Adrenal gland (tissue), 12 donors: ENCODE data around the gene TANC1. TPM values are rescaled to one million over a fixed set of nuclear protein-coding genes. Genes with fewer than 3 reads are reported as not detected.

Source experiments
- DNase-seq, 7 donors: peaks; one replicate each; pipeline ENCODE4 v3.0.0-alpha.2; 2019 to 2020
- H3K27ac ChIP-seq, 5 donors: fragments of 200-600 bp; sonication (generic) in 4 of 5; 1 replicate in 3 of 5; 2 replicates in 2 of 5; pipeline versions ENCODE4 v1.5.1 to v1.8.0; 2016 to 2020; ENCODE audit warnings: mild to moderate bottlenecking in 1 of 5
- H3K27me3 ChIP-seq: fragments of 200-600 bp; 2 replicates; pipeline ENCODE4 v1.8.0; 2021
- H3K36me3 ChIP-seq, 2 donors: fragments of 200-600 bp; replicated peaks in 1 of 2; 1 replicate in 1 of 2; 2 replicates in 1 of 2; pipeline versions ENCODE4 v1.5.1 to v1.8.0; 2018 to 2022
- H3K4me1 ChIP-seq, 2 donors: fragments of 200-600 bp; replicated peaks in 1 of 2; 1 replicate in 1 of 2; 2 replicates in 1 of 2; pipeline versions ENCODE4 v1.5.1 to v1.8.0; 2018 to 2021
- H3K4me3 ChIP-seq, 4 donors: fragments of 200-600 bp; sonication (generic) in 3 of 4; one replicate each; pipeline ENCODE4 v1.5.1; 2016 to 2018
- H3K9me3 ChIP-seq, 3 donors: fragments of 200-600 bp; sonication (generic) in 1 of 3; replicated peaks in 1 of 3; 1 replicate in 2 of 3; 2 replicates in 1 of 3; pipeline versions ENCODE4 v1.5.1 to v1.8.0; 2016 to 2021
- CTCF ChIP-seq, 6 experiments: fragments of 450-650 bp in 4 of 6; fragments of 200-600 bp in 2 of 6; sonication (generic) in 1 of 6; IDR thresholded peaks; 1 replicate in 5 of 6; 2 replicates in 1 of 6; pipeline versions ENCODE4 v1.5.1 to v1.8.0; 2016 to 2021; ENCODE audit warnings: antibody characterized with exemption in 6 of 6, mild to moderate bottlenecking in 2 of 6, moderate library complexity in 1 of 6
- POLR2A ChIP-seq, 2 donors: fragments of 450-650 bp; IDR thresholded peaks; one replicate each; pipeline ENCODE4 v1.6.1; 2017; ENCODE audit warnings: antibody characterized with exemption in 2 of 2, mild to moderate bottlenecking in 2 of 2, moderate library complexity in 1 of 2
- WGBS, 4 donors: extraction: QIAGEN DNeasy Blood & Tissue Kit in 2 of 4; methylation state at CpG; one replicate each; pipeline versions ENCODE4 v1.1.5 to v1.1.7; 2013 to 2017; 5-methylcytosine and 5-hydroxymethylcytosine counted together
- intact Hi-C, 2 donors: fragments of 100-400 bp; cut with DNase I; formaldehyde crosslinking; loops; one replicate each; pipeline versions ENCODE4 v1.14.1 to v1.15.0; 2022 to 2023
- polyA plus RNA-seq, 3 donors: library from polyadenylated mRNA; stranded (reverse); fragments of 200-250 nt in 2 of 3; fragments of 350-450 nt in 1 of 3; fragmentation: Illumina TruSeq in 1 of 3; extraction: RNeasy Lipid Tissue Mini Kit (QIAGEN cat#74804) in 1 of 3; gene quantifications; one replicate each; pipeline ENCODE4 v1.2.3, GENCODE V29; 2013 to 2014
- total RNA-seq, 9 donors: library from RNA; depleted of rRNA in 4 of 9; stranded (reverse); fragments of >200 nt in 4 of 9; fragments of 120-200 nt in 1 of 9; fragmentation: NEBNext Ultra II Directional in 1 of 9; extraction: Animal tissue kit (Norgen Biotek cat#: 25700) in 1 of 9; gene quantifications; one replicate each; pipeline versions ENCODE4 v1.1.0 to v1.2.4, GENCODE V29; 2013 to 2023
- donor health status: healthy with polysubstance abuse.
- donor health status: Bipolar disorder and iron deficiency.
- donor health status: DM: yes; HTN: yes; CAD: no.
- donor health status: DM: no; HTN: no; CAD: no.
- donor health status: DM: no; HTN: no; CAD: no.
- donor health status: DM: yes; HTN: yes; CAD: no.

TANC1 gene
- total and polyA plus RNA-seq, 12 donors = 14.1 to 53.3 (median 24.8) TPM

- no peak for TF ChIP-seq CTCF (IDR thresholded peaks at IDR 0.05)
- no peak for TF ChIP-seq POLR2A (IDR thresholded peaks at IDR 0.05)
- Histone ChIP-seq H3K36me3 (no peaks in the 10 kb centered on the region), H3K27me3 (no peaks in the 10 kb centered on the region), H3K27ac (no peak overlapping the region), H3K4me3 (no peak overlapping the region), H3K4me1 (no peaks in the 10 kb centered on the region), H3K9me3 (no peaks in the 10 kb centered on the region)
- WGBS, 4 donors = 93 to 99% (median 98%) methylated on average over 3 of the region's 3 CpGs
- intact Hi-C loops = no loop called here
- DNase-seq = no peak
Measured at GRCh38 chr2:158935617-158936016, 32.8 kb upstream of the TANC1 start.

GRCh38 chr2:158936978-158937377 lies 31.5 kb upstream of the TANC1 start:
- 49 to 67% (median 59%) methylated on average over 2 of the region's 2 CpGs for WGBS, 4 donors
- no peaks in the 10 kb centered on the region for H3K36me3 ChIP-seq
- intact Hi-C loops = no loop called here
- no peaks in the 10 kb centered on the region for H3K9me3 ChIP-seq
- H3K4me3 ChIP-seq = no peak overlapping the region
- TF ChIP-seq POLR2A (IDR thresholded peaks at IDR 0.05) (no peak), CTCF (IDR thresholded peaks at IDR 0.05) (no peak)
- H3K27ac ChIP-seq = no peak overlapping the region
- no peaks in the 10 kb centered on the region for H3K4me1 ChIP-seq
- DNase-seq = peak in 4 of 7 donors; percentile 4 to 42 (median 23)
- no peaks in the 10 kb centered on the region for H3K27me3 ChIP-seq

- no peak overlapping the region for H3K4me3 ChIP-seq
- no peaks in the 10 kb centered on the region for H3K9me3 ChIP-seq
- no peak overlapping the region for H3K27ac ChIP-seq
- TF ChIP-seq POLR2A (IDR thresholded peaks at IDR 0.05) (no peak), CTCF (IDR thresholded peaks at IDR 0.05) (no peak)
- DNase-seq = no peak
- H3K27me3 ChIP-seq = no peaks in the 10 kb centered on the region
- intact Hi-C loops = no loop called here
- WGBS, 4 donors = 95 to 100% (median 98%) methylated on average over 2 of the region's 2 CpGs
- H3K36me3 ChIP-seq = no peaks in the 10 kb centered on the region
- H3K4me1 ChIP-seq = peaks cover 0 to 4% of the 10 kb centered on the region in 2 donors
Measured at GRCh38 chr2:158940356-158940755, 28.1 kb upstream of the TANC1 start.

- Histone ChIP-seq H3K36me3 (no peaks in the 10 kb centered on the region), H3K9me3 (no peaks in the 10 kb centered on the region), H3K4me3 (no peak overlapping the region), H3K4me1 (peaks cover 0 to 4% of the 10 kb centered on the region in 2 donors), H3K27ac (no peak overlapping the region), H3K27me3 (no peaks in the 10 kb centered on the region)
- WGBS, 4 donors = 89 to 92% (median 90%) methylated on average over 4 of the region's 4 CpGs
- no peak for TF ChIP-seq CTCF (IDR thresholded peaks at IDR 0.05)
- no peak for TF ChIP-seq POLR2A (IDR thresholded peaks at IDR 0.05)
- DNase-seq = no peak
- intact Hi-C loops = no loop called here
Measured at GRCh38 chr2:158943973-158944372, 24.5 kb upstream of the TANC1 start.
